Measurements from ENCODE around the gene C19orf53. TPM values are rescaled to one million over a fixed set of nuclear protein-coding genes. Genes with fewer than 3 reads are reported as not detected.
"Not testable (repeated sequence)": the region's sequence is repeated elsewhere in the genome, so short reads cannot be mapped to it uniquely, and the experiment has no call there.

Gene C19orf53
- total RNA-seq, 1 donor from 2014 or later: 68.0 TPM

- ATAC-seq: peak; percentile 84 to 87
- no peak overlapping the region for H3K4me3 ChIP-seq
- intact Hi-C loops (cut with DNase I): loop anchor here (10.0 kb wide), 1 partner anchor 80 kb away; no protein-coding TSS in a partner anchor
Observed at GRCh38 chr19:13784731-13785452, 10.6 kb downstream of the C19orf53 start.

GRCh38 chr19:13788991-13789390, 14.7 kb downstream of the C19orf53 start:
- Histone ChIP-seq H3K9me3 (no peaks in the 10 kb centered on the region), H3K4me1 (peaks cover 45% of the 10 kb centered on the region), H3K27me3 (ENCODE audit: low read depth) (no peaks in the 10 kb centered on the region), H3K36me3 (no peaks in the 10 kb centered on the region), H3K4me3 (no peak overlapping the region), H3K27ac (peak overlapping the region; percentile 83)
- ATAC-seq: peak; percentile 8 to 38
- intact Hi-C loops (cut with DNase I): loop anchor here (10.0 kb wide), 1 partner anchor 76 kb away; no protein-coding TSS in a partner anchor
- no peak for TF ChIP-seq CTCF (IDR thresholded peaks at IDR 0.05)
- peak; percentile 67 for DNase-seq

More at GRCh38 chr19:13784731-13785452, 10.6 kb downstream of the C19orf53 start:
- Histone ChIP-seq H3K27ac (peak overlapping the region; percentile 34), H3K4me1 (peaks cover 69% of the 10 kb centered on the region), H3K9me3 (no peaks in the 10 kb centered on the region), H3K27me3 (ENCODE audit: low read depth) (no peaks in the 10 kb centered on the region), H3K36me3 (peaks cover under 1% of the 10 kb centered on the region)
- TF ChIP-seq CTCF (IDR thresholded peaks at IDR 0.05): peak; percentile 87
- peak; percentile 89 for DNase-seq

- H3K4me3 ChIP-seq: no peak overlapping the region
- H3K9me3 ChIP-seq: no peaks in the 10 kb centered on the region
- no peak for TF ChIP-seq CTCF (IDR thresholded peaks at IDR 0.05)
- H3K27me3 ChIP-seq (ENCODE audit: low read depth): no peaks in the 10 kb centered on the region
- intact Hi-C loops (cut with DNase I): no loop called here
- H3K4me1 ChIP-seq: peaks cover 43% of the 10 kb centered on the region
- ATAC-seq (no peak), DNase-seq (no peak)
- H3K27ac ChIP-seq: no peak overlapping the region
- no peaks in the 10 kb centered on the region for H3K36me3 ChIP-seq
Observed at GRCh38 chr19:13790354-13790753, 16.1 kb downstream of the C19orf53 start.

GRCh38 chr19:13793317-13793716, 19.1 kb downstream of the C19orf53 start:
- ATAC-seq; DNase-seq; H3K27ac ChIP-seq; H3K27me3 ChIP-seq (ENCODE audit: low read depth); H3K36me3 ChIP-seq; intact Hi-C loops (cut with DNase I); H3K4me3 ChIP-seq; H3K9me3 ChIP-seq: not testable (repeated sequence)
- H3K4me1 ChIP-seq: peaks cover 50% of the 10 kb centered on the region

- H3K27ac ChIP-seq: peak overlapping the region; percentile 94
Observed at GRCh38 chr19:13794398-13794756, 20.1 kb downstream of the C19orf53 start.

More at GRCh38 chr19:13794398-13794756, 20.1 kb downstream of the C19orf53 start:
- no peak for TF ChIP-seq CTCF (IDR thresholded peaks at IDR 0.05)
- Histone ChIP-seq H3K4me1 (peaks cover 40% of the 10 kb centered on the region), H3K27me3 (ENCODE audit: low read depth) (no peaks in the 10 kb centered on the region), H3K9me3 (no peaks in the 10 kb centered on the region), H3K4me3 (peak overlapping the region; percentile 79), H3K36me3 (no peaks in the 10 kb centered on the region)
- intact Hi-C loops (cut with DNase I): no loop called here
- DNase-seq (peak; percentile 70), ATAC-seq (peak; percentile 11 to 34)
